HepG2 (cell line): ENCODE measurements around the gene RAB5A.

Experiments
- JUNB ChIP-seq: sonication (generic); formaldehyde crosslinking; IDR thresholded peaks from 2 replicates; pipeline ENCODE4 v1.8.0; 2022; ENCODE audit warnings: missing genetic modification reagents, mild to moderate bottlenecking, borderline replicate concordance
- MXI1 ChIP-seq: IDR thresholded peaks from 3 replicates; pipeline ENCODE4 v1.6.1; 2012; ENCODE audit warnings: low read depth, low read length, inconsistent platforms, borderline replicate concordance
- PAXIP1 ChIP-seq: sonication (generic); formaldehyde crosslinking; conservative IDR thresholded peaks from 2 replicates; pipeline ENCODE4 v1.4.0; 2020; ENCODE audit warnings: mild to moderate bottlenecking, missing genetic modification reagents, moderate library complexity
- PBX2 ChIP-seq: IDR thresholded peaks from 2 replicates; pipeline ENCODE4 v1.6.1; 2016; ENCODE audit warnings: control low read depth
- RFX1 ChIP-seq: fragments of 450-650 bp; IDR thresholded peaks from 2 replicates; pipeline ENCODE4 v1.6.1; 2017
- SOX5 ChIP-seq: IDR thresholded peaks from 2 replicates; pipeline ENCODE4 v1.6.1; 2016; ENCODE audit warnings: borderline replicate concordance
- TAF1 ChIP-seq: sonication (generic); formaldehyde crosslinking; IDR thresholded peaks from 2 replicates; pipeline ENCODE4 v1.4.0; 2020; ENCODE audit warnings: missing genetic modification reagents
- TARDBP ChIP-seq: sonication (generic); formaldehyde crosslinking; IDR thresholded peaks from 2 replicates; pipeline ENCODE4 v1.8.0; 2022; ENCODE audit warnings: mild to moderate bottlenecking, missing genetic modification reagents
- ZBTB7B ChIP-seq: sonication (generic); formaldehyde crosslinking; IDR thresholded peaks from 2 replicates; pipeline ENCODE4 v1.4.0; 2020; ENCODE audit warnings: missing genetic modification reagents
- ZNF24 ChIP-seq: fragments of 450-650 bp; IDR thresholded peaks from 2 replicates; pipeline ENCODE4 v1.6.1; 2017; ENCODE audit warnings: antibody characterized with exemption, mild to moderate bottlenecking
- TF ChIP-seq, protein P1 (sequence below): sonication (generic); formaldehyde crosslinking; IDR thresholded peaks from 2 replicates; pipeline ENCODE4 v1.5.0; 2020; ENCODE audit warnings: mild to moderate bottlenecking, missing genetic modification reagents, moderate library complexity
- TF ChIP-seq, protein P2 (sequence below): conservative IDR thresholded peaks from 2 replicates; pipeline ENCODE4 v1.6.1; 2018; ENCODE audit warnings: missing genetic modification reagents
- TF ChIP-seq, protein P3 (sequence below): sonication (generic); formaldehyde crosslinking; IDR thresholded peaks from 2 replicates; pipeline ENCODE4 v1.4.0; 2020; ENCODE audit warnings: missing genetic modification reagents, borderline replicate concordance

DNA sequence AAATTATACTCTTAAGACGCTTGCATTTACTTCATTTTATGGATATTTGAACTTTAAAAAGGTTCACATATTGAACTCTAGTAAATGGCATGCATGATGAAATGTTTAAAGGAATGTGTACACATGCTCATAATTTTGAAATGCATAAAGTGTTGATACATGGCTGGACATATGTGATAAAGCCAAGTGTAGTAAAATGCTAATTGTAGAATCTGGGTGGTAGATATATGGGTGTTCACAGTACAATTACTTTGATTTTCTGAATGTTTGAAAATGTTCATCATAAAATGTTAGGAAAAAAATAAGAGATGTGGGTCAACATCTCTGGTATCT lies 8.6 kb upstream of the RAB5A start:
- TF ChIP-seq, protein P1, sequence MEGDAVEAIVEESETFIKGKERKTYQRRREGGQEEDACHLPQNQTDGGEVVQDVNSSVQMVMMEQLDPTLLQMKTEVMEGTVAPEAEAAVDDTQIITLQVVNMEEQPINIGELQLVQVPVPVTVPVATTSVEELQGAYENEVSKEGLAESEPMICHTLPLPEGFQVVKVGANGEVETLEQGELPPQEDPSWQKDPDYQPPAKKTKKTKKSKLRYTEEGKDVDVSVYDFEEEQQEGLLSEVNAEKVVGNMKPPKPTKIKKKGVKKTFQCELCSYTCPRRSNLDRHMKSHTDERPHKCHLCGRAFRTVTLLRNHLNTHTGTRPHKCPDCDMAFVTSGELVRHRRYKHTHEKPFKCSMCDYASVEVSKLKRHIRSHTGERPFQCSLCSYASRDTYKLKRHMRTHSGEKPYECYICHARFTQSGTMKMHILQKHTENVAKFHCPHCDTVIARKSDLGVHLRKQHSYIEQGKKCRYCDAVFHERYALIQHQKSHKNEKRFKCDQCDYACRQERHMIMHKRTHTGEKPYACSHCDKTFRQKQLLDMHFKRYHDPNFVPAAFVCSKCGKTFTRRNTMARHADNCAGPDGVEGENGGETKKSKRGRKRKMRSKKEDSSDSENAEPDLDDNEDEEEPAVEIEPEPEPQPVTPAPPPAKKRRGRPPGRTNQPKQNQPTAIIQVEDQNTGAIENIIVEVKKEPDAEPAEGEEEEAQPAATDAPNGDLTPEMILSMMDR (CRISPR knock-in tag) = no peak
- TF ChIP-seq, protein P2, sequence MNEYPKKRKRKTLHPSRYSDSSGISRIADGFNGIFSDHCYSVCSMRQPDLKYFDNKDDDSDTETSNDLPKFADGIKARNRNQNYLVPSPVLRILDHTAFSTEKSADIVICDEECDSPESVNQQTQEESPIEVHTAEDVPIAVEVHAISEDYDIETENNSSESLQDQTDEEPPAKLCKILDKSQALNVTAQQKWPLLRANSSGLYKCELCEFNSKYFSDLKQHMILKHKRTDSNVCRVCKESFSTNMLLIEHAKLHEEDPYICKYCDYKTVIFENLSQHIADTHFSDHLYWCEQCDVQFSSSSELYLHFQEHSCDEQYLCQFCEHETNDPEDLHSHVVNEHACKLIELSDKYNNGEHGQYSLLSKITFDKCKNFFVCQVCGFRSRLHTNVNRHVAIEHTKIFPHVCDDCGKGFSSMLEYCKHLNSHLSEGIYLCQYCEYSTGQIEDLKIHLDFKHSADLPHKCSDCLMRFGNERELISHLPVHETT = no peak
- no peak for TF ChIP-seq PBX2
- no peak for TF ChIP-seq ZBTB7B (CRISPR knock-in tag)
- no peak for TF ChIP-seq TAF1 (CRISPR knock-in tag)
- no peak for TF ChIP-seq TARDBP
- TF ChIP-seq PAXIP1 (CRISPR knock-in tag) = no peak
- TF ChIP-seq SOX5 (CRISPR knock-in tag) = no peak
- TF ChIP-seq, protein P3, sequence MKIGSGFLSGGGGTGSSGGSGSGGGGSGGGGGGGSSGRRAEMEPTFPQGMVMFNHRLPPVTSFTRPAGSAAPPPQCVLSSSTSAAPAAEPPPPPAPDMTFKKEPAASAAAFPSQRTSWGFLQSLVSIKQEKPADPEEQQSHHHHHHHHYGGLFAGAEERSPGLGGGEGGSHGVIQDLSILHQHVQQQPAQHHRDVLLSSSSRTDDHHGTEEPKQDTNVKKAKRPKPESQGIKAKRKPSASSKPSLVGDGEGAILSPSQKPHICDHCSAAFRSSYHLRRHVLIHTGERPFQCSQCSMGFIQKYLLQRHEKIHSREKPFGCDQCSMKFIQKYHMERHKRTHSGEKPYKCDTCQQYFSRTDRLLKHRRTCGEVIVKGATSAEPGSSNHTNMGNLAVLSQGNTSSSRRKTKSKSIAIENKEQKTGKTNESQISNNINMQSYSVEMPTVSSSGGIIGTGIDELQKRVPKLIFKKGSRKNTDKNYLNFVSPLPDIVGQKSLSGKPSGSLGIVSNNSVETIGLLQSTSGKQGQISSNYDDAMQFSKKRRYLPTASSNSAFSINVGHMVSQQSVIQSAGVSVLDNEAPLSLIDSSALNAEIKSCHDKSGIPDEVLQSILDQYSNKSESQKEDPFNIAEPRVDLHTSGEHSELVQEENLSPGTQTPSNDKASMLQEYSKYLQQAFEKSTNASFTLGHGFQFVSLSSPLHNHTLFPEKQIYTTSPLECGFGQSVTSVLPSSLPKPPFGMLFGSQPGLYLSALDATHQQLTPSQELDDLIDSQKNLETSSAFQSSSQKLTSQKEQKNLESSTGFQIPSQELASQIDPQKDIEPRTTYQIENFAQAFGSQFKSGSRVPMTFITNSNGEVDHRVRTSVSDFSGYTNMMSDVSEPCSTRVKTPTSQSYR (CRISPR knock-in tag) = no peak
- TF ChIP-seq RFX1 = no peak
- TF ChIP-seq MXI1 = no peak
- no peak for TF ChIP-seq ZNF24
- no peak for TF ChIP-seq JUNB
